ENCODE results near the gene TULP3.
A peak's percentile ranks its signal among the peaks of the same experiment; 100 is the strongest.

TULP3 gene

GRCh38 chr12:2936301-2936700 is 45.6 kb downstream of the TULP3 start:
- DNase-seq, result no peak

GRCh38 chr12:2937500-2937899 is 46.8 kb downstream of the TULP3 start:
- no peak for DNase-seq

- DNase-seq, result no peak
These were observed 48.5 kb downstream of the TULP3 start for GRCh38 chr12:2939191-2939590.

GRCh38 chr12:2940564-2940963 is 49.9 kb downstream of the TULP3 start:
- no peak for DNase-seq

GRCh38 chr12:2941524-2941923 is 50.8 kb downstream of the TULP3 start:
- DNase-seq, result no peak

GRCh38 chr12:2944401-2945047 is 53.8 kb downstream of the TULP3 start:
- peak; percentile 82 for DNase-seq

GRCh38 chr12:2949411-2949810 is 58.7 kb downstream of the TULP3 start:
- no peak for DNase-seq

- no peak for DNase-seq
These were observed 65.2 kb downstream of the TULP3 start for GRCh38 chr12:2955888-2956287.

- DNase-seq, result no peak
These were observed 67.2 kb downstream of the TULP3 start for GRCh38 chr12:2957816-2958431.

GRCh38 chr12:2958432-2959191 is 67.9 kb downstream of the TULP3 start:
- DNase-seq, result peak; percentile 55

- DNase-seq, result peak; percentile 58
These were observed 68.5 kb downstream of the TULP3 start, which contains the start of gene TEAD4 for GRCh38 chr12:2959192-2959504. TEAD4 (plus strand) TSS chr12:2959397.

GRCh38 chr12:2959505-2960389 is 69.1 kb downstream of the TULP3 start:
- peak; percentile 67 for DNase-seq

- peak; percentile 63 for DNase-seq
These were observed 69.8 kb downstream of the TULP3 start for GRCh38 chr12:2960390-2960956.

- DNase-seq, result no peak
These were observed 70.4 kb downstream of the TULP3 start for GRCh38 chr12:2960996-2961616.

GRCh38 chr12:2961705-2962104 is 71.0 kb downstream of the TULP3 start:
- no peak for DNase-seq

GRCh38 chr12:2963154-2963759 is 72.6 kb downstream of the TULP3 start:
- DNase-seq, result no peak

GRCh38 chr12:2963760-2964292 is 73.1 kb downstream of the TULP3 start:
- DNase-seq, result no peak

- no peak for DNase-seq
These were observed 77.0 kb downstream of the TULP3 start for GRCh38 chr12:2967651-2968050.

- DNase-seq, result no peak
These were observed 80.1 kb downstream of the TULP3 start for GRCh38 chr12:2970744-2971143.

- DNase-seq, result no peak
These were observed 82.9 kb downstream of the TULP3 start for GRCh38 chr12:2973566-2973965.

GRCh38 chr12:2974560-2974971 is 83.9 kb downstream of the TULP3 start:
- no peak for DNase-seq

- DNase-seq, result no peak
These were observed 85.9 kb downstream of the TULP3 start for GRCh38 chr12:2976581-2976996.
